SJSA1 (cell line): ENCODE measurements around the gene ZNF286A. TPM values are rescaled to one million over a fixed set of nuclear protein-coding genes. Genes with fewer than 3 reads are reported as not detected.
A peak's percentile ranks its signal among the peaks of the same experiment; 100 is the strongest.
"Not testable (repeated sequence)": the region's sequence is repeated elsewhere in the genome, so short reads cannot be mapped to it uniquely, and the experiment has no call there.

ENCODE experiments used
- DNase-seq, 2 experiments: peaks; one replicate each; pipeline ENCODE4 v3.0.0-alpha.2; 2015 to 2020; ENCODE audit warnings: low spot score in 2 of 2, low read depth in 1 of 2
- H3K27ac ChIP-seq: fragments of 250-450 bp; sonication (Bioruptor Pico); 2 replicates; pipeline ENCODE4 v1.5.1; 2020; ENCODE audit warnings: mild to moderate bottlenecking, moderate library complexity
- H3K27me3 ChIP-seq: fragments of 250-450 bp; sonication (Bioruptor Pico); replicated peaks from 2 replicates; pipeline ENCODE4 v1.5.1; 2020; ENCODE audit warnings: mild to moderate bottlenecking, moderate library complexity
- H3K36me3 ChIP-seq: fragments of 250-450 bp; sonication (Bioruptor Pico); 2 replicates; pipeline ENCODE4 v1.5.1; 2020; ENCODE audit warnings: mild to moderate bottlenecking
- H3K4me1 ChIP-seq: fragments of 250-450 bp; sonication (Bioruptor Pico); replicated peaks from 2 replicates; pipeline ENCODE4 v1.6.1; 2021; ENCODE audit warnings: mild to moderate bottlenecking
- H3K4me3 ChIP-seq: fragments of 250-450 bp; sonication (Bioruptor Pico); 2 replicates; pipeline ENCODE4 v1.5.1; 2020; ENCODE audit warnings: mild to moderate bottlenecking
- H3K9me3 ChIP-seq: fragments of 250-450 bp; sonication (Bioruptor Pico); replicated peaks from 2 replicates; pipeline ENCODE4 v1.5.1; 2020; ENCODE audit warnings: mild to moderate bottlenecking
- total RNA-seq: library from RNA; depleted of rRNA; stranded (reverse); fragments of >200 nt; shearing (Covaris generic); gene quantifications from 2 replicates; pipeline ENCODE4 v1.2.3, GENCODE V29; 2014

Gene ZNF286A
- total RNA-seq, 1 experiment from 2014 or later: 22.1 TPM

GRCh38 chr17:15730535-15730934 is 31.0 kb downstream of the ZNF286A start:
- not testable (repeated sequence) for H3K9me3 ChIP-seq, H3K27ac ChIP-seq, H3K4me1 ChIP-seq, H3K4me3 ChIP-seq, H3K27me3 ChIP-seq, DNase-seq, H3K36me3 ChIP-seq

- H3K27ac ChIP-seq, H3K9me3 ChIP-seq, H3K27me3 ChIP-seq, H3K4me3 ChIP-seq, H3K36me3 ChIP-seq, H3K4me1 ChIP-seq, DNase-seq: not testable (repeated sequence)
These were observed 32.3 kb downstream of the ZNF286A start, which contains the start of gene TBC1D26 for GRCh38 chr17:15731900-15732299. Gene TBC1D26, plus strand, starts transcription at chr17:15732283. Its CDS starts 3,066 bp downstream, at chr17:15735349.

- DNase-seq, H3K4me1 ChIP-seq, H3K9me3 ChIP-seq, H3K4me3 ChIP-seq, H3K27me3 ChIP-seq, H3K36me3 ChIP-seq, H3K27ac ChIP-seq: not testable (repeated sequence)
These were observed 33.7 kb downstream of the ZNF286A start for GRCh38 chr17:15733174-15733789.

- not testable (repeated sequence) for DNase-seq, H3K27me3 ChIP-seq, H3K27ac ChIP-seq, H3K4me3 ChIP-seq, H3K36me3 ChIP-seq, H3K4me1 ChIP-seq, H3K9me3 ChIP-seq
These were observed 37.0 kb downstream of the ZNF286A start for GRCh38 chr17:15736578-15736977.

GRCh38 chr17:15738066-15738465 is 38.5 kb downstream of the ZNF286A start:
- no peak for DNase-seq

GRCh38 chr17:15739259-15739658 is 39.7 kb downstream of the ZNF286A start:
- DNase-seq, H3K36me3 ChIP-seq, H3K4me1 ChIP-seq, H3K27ac ChIP-seq, H3K27me3 ChIP-seq, H3K9me3 ChIP-seq, H3K4me3 ChIP-seq: not testable (repeated sequence)

More at GRCh38 chr17:15738066-15738465, 38.5 kb downstream of the ZNF286A start:
- H3K4me3 ChIP-seq: no peak overlapping the region
- H3K9me3 ChIP-seq: no peaks in the 10 kb centered on the region
- no peak overlapping the region for H3K27ac ChIP-seq
- H3K4me1 ChIP-seq: no peaks in the 10 kb centered on the region
- H3K27me3 ChIP-seq: no peaks in the 10 kb centered on the region
- H3K36me3 ChIP-seq: no peaks in the 10 kb centered on the region

GRCh38 chr17:15740041-15740440 is 40.5 kb downstream of the ZNF286A start:
- not testable (repeated sequence) for H3K4me1 ChIP-seq, H3K27me3 ChIP-seq, H3K36me3 ChIP-seq, DNase-seq, H3K9me3 ChIP-seq, H3K4me3 ChIP-seq, H3K27ac ChIP-seq

- H3K4me1 ChIP-seq: peaks cover 7% of the 10 kb centered on the region
- no peaks in the 10 kb centered on the region for H3K27me3 ChIP-seq
- H3K36me3 ChIP-seq: no peaks in the 10 kb centered on the region
- DNase-seq: no peak
- H3K27ac ChIP-seq: no peak overlapping the region
- no peak overlapping the region for H3K4me3 ChIP-seq
- no peaks in the 10 kb centered on the region for H3K9me3 ChIP-seq
These were observed 41.1 kb downstream of the ZNF286A start for GRCh38 chr17:15740570-15741120.

GRCh38 chr17:15741624-15742023 is 42.1 kb downstream of the ZNF286A start:
- Histone ChIP-seq H3K36me3 (no peaks in the 10 kb centered on the region), H3K4me1 (peaks cover 7% of the 10 kb centered on the region), H3K27me3 (no peaks in the 10 kb centered on the region), H3K4me3 (no peak overlapping the region), H3K9me3 (no peaks in the 10 kb centered on the region), H3K27ac (no peak overlapping the region)
- DNase-seq: no peak

- H3K4me1 ChIP-seq: peaks cover 7% of the 10 kb centered on the region
- H3K27me3 ChIP-seq: no peaks in the 10 kb centered on the region
- H3K27ac ChIP-seq: no peak overlapping the region
- DNase-seq: no peak
- H3K4me3 ChIP-seq: no peak overlapping the region
- no peaks in the 10 kb centered on the region for H3K36me3 ChIP-seq
- H3K9me3 ChIP-seq: no peaks in the 10 kb centered on the region
These were observed 42.7 kb downstream of the ZNF286A start for GRCh38 chr17:15742051-15742795.

GRCh38 chr17:15742921-15743320 is 43.4 kb downstream of the ZNF286A start:
- no peak overlapping the region for H3K27ac ChIP-seq
- peaks cover 7% of the 10 kb centered on the region for H3K4me1 ChIP-seq
- H3K9me3 ChIP-seq: no peaks in the 10 kb centered on the region
- H3K36me3 ChIP-seq: no peaks in the 10 kb centered on the region
- no peak for DNase-seq
- H3K27me3 ChIP-seq: no peaks in the 10 kb centered on the region
- H3K4me3 ChIP-seq: no peak overlapping the region

GRCh38 chr17:15744074-15744676 is 44.6 kb downstream of the ZNF286A start:
- Histone ChIP-seq H3K4me3 (no peak overlapping the region), H3K4me1 (peaks cover 7% of the 10 kb centered on the region), H3K9me3 (no peaks in the 10 kb centered on the region), H3K36me3 (no peaks in the 10 kb centered on the region), H3K27me3 (no peaks in the 10 kb centered on the region), H3K27ac (no peak overlapping the region)
- peak in 1 of 2 experiments; percentile 5 for DNase-seq

- H3K9me3 ChIP-seq: no peaks in the 10 kb centered on the region
- peaks cover 7% of the 10 kb centered on the region for H3K4me1 ChIP-seq
- no peaks in the 10 kb centered on the region for H3K27me3 ChIP-seq
- no peaks in the 10 kb centered on the region for H3K36me3 ChIP-seq
- DNase-seq: no peak
- no peak overlapping the region for H3K4me3 ChIP-seq
- no peak overlapping the region for H3K27ac ChIP-seq
These were observed 45.3 kb downstream of the ZNF286A start for GRCh38 chr17:15744885-15745284.

GRCh38 chr17:15749403-15749802 is 49.9 kb downstream of the ZNF286A start:
- not testable (repeated sequence) for H3K4me1 ChIP-seq, H3K27ac ChIP-seq, H3K36me3 ChIP-seq, H3K9me3 ChIP-seq, DNase-seq, H3K27me3 ChIP-seq, H3K4me3 ChIP-seq
